Measurements from ENCODE around the gene OR7C1.
"Not testable (repeated sequence)": the region's sequence is repeated elsewhere in the genome, so short reads cannot be mapped to it uniquely, and the experiment has no call there.

The OR7C1 gene

GRCh38 chr19:14835011-14835410 lies at the start of gene OR7C1, which contains the start of gene OR7A5:
Gene OR7C1 (minus strand): TSS chr19:14835185. CDS start chr19:14800136, 35,049 bp downstream.
Gene OR7A5 (minus strand): TSS chr19:14835185. CDS start chr19:14828241, 6,944 bp downstream.
- no peak for DNase-seq (ENCODE audit: low read depth in 2 of 2)

- DNase-seq (ENCODE audit: low read depth in 2 of 2): no peak
These were observed 36.7 kb upstream of the OR7C1 start for GRCh38 chr19:14871619-14872230.

- DNase-seq (ENCODE audit: low read depth in 2 of 2): no peak
These were observed 33.5 kb upstream of the OR7C1 start for GRCh38 chr19:14868497-14868896.

GRCh38 chr19:14848822-14849221 lies 13.8 kb upstream of the OR7C1 start, which contains the start of gene OR7A10:
Gene OR7A10 (minus strand): TSS chr19:14848922. CDS start chr19:14841877, 7,045 bp downstream.
- DNase-seq (ENCODE audit: low read depth in 2 of 2): no peak

GRCh38 chr19:14843578-14843977 lies 8.6 kb upstream of the OR7C1 start:
- no peak for DNase-seq (ENCODE audit: low read depth in 2 of 2)

GRCh38 chr19:14843169-14843568 lies 8.2 kb upstream of the OR7C1 start:
- no peak for DNase-seq (ENCODE audit: low read depth in 2 of 2)

- no peak for DNase-seq (ENCODE audit: low read depth in 2 of 2)
These were observed 5.2 kb upstream of the OR7C1 start for GRCh38 chr19:14840206-14840605.

- DNase-seq (ENCODE audit: low read depth in 2 of 2): no peak
These were observed 2.4 kb upstream of the OR7C1 start for GRCh38 chr19:14837391-14837790.

GRCh38 chr19:14830702-14831101 lies 4.3 kb downstream of the OR7C1 start:
- no peak for DNase-seq (ENCODE audit: low read depth in 2 of 2)

- DNase-seq (ENCODE audit: low read depth in 2 of 2): no peak
These were observed 9.0 kb downstream of the OR7C1 start for GRCh38 chr19:14826006-14826405.

- no peak for DNase-seq (ENCODE audit: low read depth in 2 of 2)
These were observed 13.0 kb downstream of the OR7C1 start for GRCh38 chr19:14821937-14822336.

- DNase-seq (ENCODE audit: low read depth in 2 of 2): no peak
These were observed 16.4 kb downstream of the OR7C1 start for GRCh38 chr19:14818588-14818987.

GRCh38 chr19:14817052-14817451 lies 17.9 kb downstream of the OR7C1 start:
- no peak for DNase-seq (ENCODE audit: low read depth in 2 of 2)

GRCh38 chr19:14814982-14815652 lies 19.9 kb downstream of the OR7C1 start:
- DNase-seq (ENCODE audit: low read depth in 2 of 2): no peak

GRCh38 chr19:14809272-14810057 lies 25.5 kb downstream of the OR7C1 start:
- no peak for DNase-seq (ENCODE audit: low read depth in 2 of 2)

- DNase-seq (ENCODE audit: low read depth in 2 of 2): no peak
These were observed 30.2 kb downstream of the OR7C1 start for GRCh38 chr19:14804765-14805164.

GRCh38 chr19:14798760-14799159 lies 36.2 kb downstream of the OR7C1 start:
- DNase-seq (ENCODE audit: low read depth in 2 of 2): no peak

- DNase-seq (ENCODE audit: low read depth in 2 of 2): no peak
These were observed 39.0 kb downstream of the OR7C1 start for GRCh38 chr19:14796021-14796420.

- no peak for DNase-seq (ENCODE audit: low read depth in 2 of 2)
These were observed 39.8 kb downstream of the OR7C1 start for GRCh38 chr19:14795078-14795721.

GRCh38 chr19:14792250-14792649 lies 42.7 kb downstream of the OR7C1 start:
- DNase-seq (ENCODE audit: low read depth in 2 of 2): not testable (repeated sequence)

GRCh38 chr19:14786421-14786851 lies 48.5 kb downstream of the OR7C1 start:
- no peak for DNase-seq (ENCODE audit: low read depth in 2 of 2)

All from stimulated activated CD4-positive, alpha-beta T cell treated with anti-CD3 and anti-CD28 coated beads, Interleukin-15, amount 100 ng/mL, for 48 hours (primary cell).